AG20443 (cell line): ENCODE data around the gene TMEM94.
A peak's percentile ranks its signal among the peaks of the same experiment; 100 is the strongest.
"Not testable (repeated sequence)": the region's sequence is repeated elsewhere in the genome, so short reads cannot be mapped to it uniquely, and the experiment has no call there.

Experiments
- DNase-seq: peaks from one replicate; pipeline ENCODE4 v3.0.0; 2012; ENCODE audit warnings: low spot score, mixed read lengths

The TMEM94 gene

GRCh38 chr17:75456417-75457046 lies at the start of gene TMEM94:
TMEM94 (plus strand) TSS chr17:75456635; CDS start chr17:75471906, 15,271 bp downstream.
- DNase-seq: peak; percentile 97

DNA sequence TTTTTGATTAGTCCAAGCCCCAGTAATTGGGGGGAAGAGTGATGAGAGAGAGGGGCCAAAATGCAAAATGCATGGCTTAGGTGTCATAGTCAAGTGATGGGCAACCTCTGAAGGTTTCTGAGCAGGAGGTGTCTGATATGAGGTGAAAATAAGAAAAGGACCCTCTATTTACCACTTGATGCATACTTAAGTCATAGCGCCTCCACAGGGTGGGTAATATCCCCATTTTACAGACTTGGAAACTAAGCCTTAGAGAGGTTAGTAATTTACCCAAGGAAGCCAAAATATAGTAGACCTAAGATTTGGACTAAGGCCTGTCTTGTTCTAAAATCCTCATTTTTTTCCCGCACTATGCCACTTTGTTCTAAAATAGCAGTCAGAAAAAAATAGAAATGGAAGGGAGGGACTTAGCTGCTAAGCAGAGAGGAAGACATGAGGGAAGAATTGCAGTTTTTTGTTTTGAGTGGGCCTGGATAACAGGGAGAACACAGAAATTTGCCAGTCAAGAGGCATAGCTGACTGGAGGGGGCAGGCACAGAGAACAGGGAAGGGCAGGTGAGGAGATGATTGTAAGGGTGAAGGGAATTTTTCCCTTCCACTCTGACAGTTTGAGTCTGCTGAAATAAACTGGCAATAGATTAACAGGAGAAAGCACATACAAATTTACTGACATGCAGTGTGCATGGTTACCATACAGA lies 48.6 kb upstream of the TMEM94 start:
- DNase-seq: no peak

GRCh38 chr17:75410141-75410540 lies 46.3 kb upstream of the TMEM94 start:
- DNase-seq: no peak

DNA sequence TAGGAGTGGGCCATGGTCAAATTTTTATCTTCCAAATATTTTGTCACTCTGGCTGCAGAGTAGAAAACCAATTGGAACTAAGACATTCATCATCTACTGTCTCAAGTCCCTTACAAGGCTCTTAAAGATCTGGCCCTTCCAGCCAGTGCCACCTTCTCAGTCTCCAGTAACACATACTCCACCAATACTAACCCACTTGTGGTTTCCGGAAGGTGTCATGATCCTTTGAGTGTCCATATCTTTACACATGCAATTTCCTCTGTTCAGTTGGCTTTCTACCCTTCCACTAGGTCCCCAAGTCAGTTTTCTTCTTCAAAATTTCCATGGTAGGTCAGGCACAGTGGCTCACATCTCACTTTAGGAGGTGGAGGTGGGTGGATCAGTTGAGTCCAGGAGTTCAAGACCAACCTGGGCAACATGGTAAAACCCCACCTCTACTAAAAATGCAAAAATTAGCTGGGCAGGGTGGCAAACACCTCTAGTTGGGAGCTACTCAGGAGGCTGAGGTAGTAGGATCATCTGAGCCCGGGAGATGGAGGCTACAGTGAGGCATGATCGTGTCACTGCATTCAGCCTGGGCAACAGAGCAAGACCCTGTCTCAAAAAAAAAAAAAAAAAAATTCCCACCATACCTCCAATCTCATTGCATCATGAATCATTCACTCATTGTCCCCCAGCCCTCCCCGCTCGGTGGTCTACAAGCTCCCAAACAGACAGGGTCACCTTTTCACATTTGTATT lies 44.9 kb upstream of the TMEM94 start:
- no peak for DNase-seq

DNA sequence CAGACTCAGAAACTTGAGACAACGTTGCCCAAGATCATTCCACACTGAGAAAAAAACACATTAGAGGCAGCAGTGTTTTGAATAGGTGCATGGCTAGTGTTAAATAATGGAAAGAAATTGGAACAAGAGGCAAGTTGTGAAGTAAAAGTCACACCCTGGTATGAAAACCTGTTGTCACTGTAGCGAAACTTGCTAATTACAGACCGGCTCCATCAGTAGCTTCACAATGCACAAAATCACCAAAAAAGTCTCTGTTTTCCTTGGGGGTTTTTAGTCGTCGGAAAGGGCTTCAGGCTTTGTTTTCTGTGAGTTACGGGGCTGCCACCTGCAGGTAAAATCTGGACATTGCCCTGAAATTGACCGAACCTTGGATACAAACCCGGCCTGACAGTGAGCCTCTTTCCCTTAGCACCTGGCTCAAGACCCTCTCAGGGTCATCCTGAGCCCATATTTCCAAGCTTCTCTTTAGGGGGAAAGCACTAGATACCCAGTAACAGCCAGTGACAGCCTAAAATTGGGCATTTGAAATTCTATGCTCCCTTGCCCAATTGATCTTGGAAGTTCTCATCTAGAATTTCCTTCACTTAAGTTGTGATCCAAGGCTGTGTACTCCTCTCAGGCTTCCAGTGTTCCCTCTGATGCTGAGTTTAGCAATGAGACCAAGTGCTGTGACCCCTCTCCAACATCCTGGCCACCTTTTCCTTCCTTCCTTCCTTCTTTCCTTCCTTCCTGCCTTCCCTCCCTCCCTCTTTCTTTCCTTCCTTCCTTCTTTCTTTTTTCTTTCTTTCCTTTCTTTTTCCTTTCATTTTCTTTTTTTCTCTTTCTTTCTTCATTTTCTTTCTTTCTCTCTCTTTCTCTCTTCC lies 43.7 kb upstream of the TMEM94 start:
- DNase-seq: peak; percentile 71

DNA sequence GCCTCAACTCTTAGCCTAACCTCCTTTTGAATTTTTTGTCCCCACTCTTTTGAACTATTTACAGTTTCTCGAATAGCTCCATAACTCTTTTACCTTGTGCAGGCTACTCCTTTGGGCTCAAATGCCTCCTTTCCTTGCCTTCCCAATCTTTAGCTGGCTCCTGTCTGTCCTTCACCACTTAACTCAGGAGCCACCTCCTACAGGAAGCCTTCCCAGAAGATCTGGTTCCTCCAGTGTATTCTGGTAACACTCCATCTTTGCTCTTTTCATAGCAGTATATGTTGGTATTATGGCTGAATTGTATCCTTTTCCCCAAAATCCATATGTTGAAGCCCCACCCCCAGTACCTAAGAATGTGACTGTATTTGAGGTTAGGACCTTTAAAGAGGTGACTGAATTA lies 41.9 kb upstream of the TMEM94 start:
- no peak for DNase-seq

- no peak for DNase-seq
Measured at GRCh38 chr17:75416006-75416405, 40.4 kb upstream of the TMEM94 start.

GRCh38 chr17:75417054-75417580 lies 39.3 kb upstream of the TMEM94 start:
- no peak for DNase-seq

DNA sequence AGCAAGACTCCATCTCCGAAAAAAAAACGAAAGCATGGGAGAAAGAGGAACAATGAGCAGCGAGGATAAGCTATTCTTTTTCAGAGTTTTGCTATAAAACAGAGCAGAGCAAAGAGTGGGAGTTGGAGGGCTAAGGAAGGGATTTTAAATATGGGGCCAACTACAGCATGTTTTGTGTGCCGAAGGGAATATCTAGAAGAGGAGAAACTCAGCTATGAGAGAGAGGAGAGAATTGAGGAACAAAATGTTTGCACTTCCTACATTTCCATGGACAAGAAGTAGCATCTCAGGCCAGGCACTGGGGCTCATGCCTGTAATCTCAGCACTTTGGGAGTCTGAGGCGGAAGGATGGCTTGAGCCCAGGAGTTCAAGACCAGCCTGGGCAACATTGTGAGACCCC lies 37.9 kb upstream of the TMEM94 start:
- no peak for DNase-seq

DNA sequence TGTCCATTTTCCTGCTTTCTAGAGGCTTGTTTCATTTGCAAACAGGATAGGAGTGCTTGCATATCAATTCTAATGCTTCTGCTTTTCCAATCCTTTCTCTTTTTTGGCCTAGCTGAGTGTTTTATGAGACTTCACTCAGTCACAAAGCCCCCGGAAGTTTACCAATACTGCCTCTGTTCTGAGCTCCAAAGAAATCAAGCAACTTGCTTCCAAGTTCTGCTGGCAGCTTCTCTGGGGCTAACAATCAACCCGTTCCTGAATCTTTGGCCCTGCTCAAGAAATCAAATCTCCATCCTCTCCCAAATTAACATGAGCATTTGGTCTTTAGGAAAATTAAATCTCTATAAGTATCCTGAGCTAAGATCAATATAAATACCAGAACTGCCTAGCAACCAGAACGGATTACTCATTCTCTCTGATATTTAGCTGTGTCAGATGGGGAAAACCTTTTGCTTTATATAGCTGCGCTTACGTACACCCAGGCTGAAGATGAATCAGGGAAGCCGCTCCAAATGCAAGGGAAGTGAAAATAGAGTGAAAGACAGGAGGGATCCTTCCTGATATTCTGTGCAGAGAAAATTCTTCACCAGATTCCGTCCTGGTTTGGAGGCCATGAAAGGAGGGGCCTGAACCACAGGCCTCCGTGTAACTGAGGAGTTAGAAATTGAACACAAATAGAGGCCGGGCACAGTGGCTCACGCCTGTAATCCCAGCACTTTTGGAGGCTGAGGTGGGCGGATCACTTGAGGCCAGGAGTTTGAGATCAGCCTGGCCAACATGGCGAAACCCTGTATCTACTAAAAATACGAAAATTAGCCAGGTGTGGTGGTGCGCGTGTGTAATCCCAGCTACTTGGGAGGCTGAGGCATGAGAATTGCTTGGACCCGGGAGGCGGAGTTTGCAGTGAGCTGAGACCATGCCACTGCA lies 27.6 kb upstream of the TMEM94 start:
- DNase-seq: no peak

GRCh38 chr17:75430159-75430974 lies 26.1 kb upstream of the TMEM94 start:
- DNase-seq: peak; percentile 77

GRCh38 chr17:75433218-75433783 lies 23.1 kb upstream of the TMEM94 start:
- no peak for DNase-seq

DNA sequence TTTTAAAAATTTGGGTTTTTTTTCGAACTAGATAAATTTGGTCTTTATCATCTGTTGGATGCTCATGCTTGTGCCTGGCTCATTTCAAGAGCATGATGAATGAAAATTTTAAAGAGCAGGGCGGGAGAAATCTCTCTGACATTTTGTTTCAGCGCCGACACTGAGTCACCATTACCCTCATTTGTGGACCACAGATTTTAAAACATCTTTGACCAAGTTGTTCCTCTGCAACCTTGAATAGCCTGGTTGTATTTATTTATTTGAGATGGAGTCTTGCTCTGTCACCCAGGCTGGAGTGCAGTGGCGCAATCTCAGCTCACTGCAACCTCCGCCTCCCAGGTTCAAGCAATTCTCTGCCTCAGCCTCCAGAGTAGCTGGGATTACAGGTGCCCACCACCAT lies 22.0 kb upstream of the TMEM94 start:
- DNase-seq: not testable (repeated sequence)

DNA sequence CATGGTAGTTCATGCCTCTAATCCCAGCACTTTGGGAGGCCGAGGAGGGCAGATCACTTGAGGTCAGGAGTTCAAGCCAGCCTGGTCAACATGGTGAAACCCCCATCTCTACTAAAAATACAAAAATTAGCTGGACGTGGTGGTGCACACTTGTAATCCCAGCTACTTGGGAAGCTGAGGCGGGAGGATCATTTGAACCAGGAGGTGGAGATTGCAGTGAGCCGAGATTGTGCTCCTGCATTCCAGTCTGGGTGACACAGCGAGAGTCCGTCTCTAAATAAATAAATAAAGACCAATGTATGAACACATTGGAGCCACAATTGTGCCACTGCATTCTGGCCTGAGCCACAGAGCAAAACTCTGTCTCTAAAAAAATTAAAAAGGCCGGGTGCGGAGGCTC lies 19.0 kb upstream of the TMEM94 start:
- not testable (repeated sequence) for DNase-seq

DNA sequence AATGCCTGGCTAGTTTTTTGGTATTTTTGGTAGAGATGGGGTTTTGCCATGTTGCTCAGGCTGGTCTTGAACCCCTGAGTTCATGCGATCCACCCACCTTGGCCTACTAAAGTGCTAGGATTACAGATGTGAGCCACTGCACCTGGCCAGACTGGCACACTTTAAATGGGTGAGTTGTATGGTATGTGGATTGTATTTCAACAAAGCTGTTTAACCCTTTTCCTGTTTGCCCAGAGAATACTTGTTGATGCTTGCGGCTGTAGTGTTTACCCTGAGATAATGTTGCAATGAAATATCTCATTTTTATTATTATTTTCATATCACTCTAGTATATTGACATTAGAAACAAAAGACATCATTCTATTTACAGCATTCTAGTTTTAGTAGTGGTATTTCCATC lies 17.1 kb upstream of the TMEM94 start:
- no peak for DNase-seq

- no peak for DNase-seq
Measured at GRCh38 chr17:75440738-75441448, 15.5 kb upstream of the TMEM94 start.

DNA sequence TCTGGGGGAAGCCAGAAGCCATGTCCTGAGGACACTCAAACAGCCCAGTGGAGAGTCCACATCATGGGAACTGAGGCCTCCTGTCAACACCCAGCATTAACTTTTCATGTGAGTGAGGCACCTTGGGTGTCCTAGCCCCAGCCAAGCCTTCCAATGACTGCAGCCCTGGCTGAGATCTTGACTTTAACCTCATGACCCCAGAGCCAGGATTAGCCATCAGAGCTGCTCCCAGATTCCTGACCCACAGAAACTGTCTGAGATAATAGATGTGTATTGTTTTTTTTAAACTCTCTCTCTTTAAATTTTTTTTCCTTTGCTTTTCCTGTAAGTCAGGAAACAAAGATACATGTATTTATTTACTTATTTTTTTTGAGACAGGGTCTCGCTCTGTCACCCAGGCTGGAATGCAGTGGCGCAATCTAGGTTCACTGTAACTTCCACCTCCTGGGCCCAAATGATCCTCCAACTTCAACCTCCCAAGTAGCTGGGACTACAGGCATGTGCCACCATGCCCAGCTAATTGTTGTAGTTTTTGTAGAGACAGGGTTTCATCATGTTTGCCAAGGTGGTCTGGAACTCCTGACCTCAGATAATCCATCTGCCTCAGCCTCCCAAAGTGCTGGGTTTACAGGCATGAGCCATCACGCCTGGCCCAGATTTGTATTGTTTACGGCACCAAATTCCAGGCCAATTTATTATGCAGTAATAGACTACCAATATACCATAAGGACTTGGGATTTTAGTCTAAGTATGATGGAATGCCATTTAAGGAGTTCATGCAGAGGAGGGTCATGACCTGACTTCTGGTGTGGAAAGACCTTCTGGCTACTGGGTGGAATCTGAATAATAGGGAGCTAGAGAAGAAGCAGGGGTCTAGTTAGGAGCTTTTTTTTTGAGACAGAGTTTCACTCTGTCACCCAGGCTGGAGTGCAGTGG lies 14.0 kb upstream of the TMEM94 start:
- DNase-seq: no peak

- DNase-seq: no peak
Measured at GRCh38 chr17:75445296-75445695, 11.1 kb upstream of the TMEM94 start.
